HEK293 (cell line): ENCODE measurements around the gene PIGS.

ENCODE experiments used
- BCL6B ChIP-seq: fragments of 450-650 bp; formaldehyde crosslinking; IDR thresholded peaks from 2 replicates; pipeline ENCODE4 v1.5.1; 2017; ENCODE audit warnings: missing biosample characterization, missing genetic modification characterization
- FEZF1 ChIP-seq: fragments of 450-650 bp; formaldehyde crosslinking; IDR thresholded peaks from 2 replicates; pipeline ENCODE4 v1.5.1; 2016; ENCODE audit warnings: missing biosample characterization, missing genetic modification characterization
- GLIS2 ChIP-seq: fragments of 450-650 bp; formaldehyde crosslinking; IDR thresholded peaks from 2 replicates; pipeline ENCODE4 v1.5.1; 2016; ENCODE audit warnings: missing biosample characterization, missing genetic modification characterization
- KLF10 ChIP-seq: fragments of 450-650 bp; IDR thresholded peaks from 2 replicates; pipeline ENCODE4 v1.5.1; 2018; ENCODE audit warnings: missing biosample characterization, mild to moderate bottlenecking, missing genetic modification characterization
- KLF8 ChIP-seq: fragments of 450-650 bp; formaldehyde crosslinking; IDR thresholded peaks from 2 replicates; pipeline ENCODE4 v1.5.1; 2016; ENCODE audit warnings: missing biosample characterization, missing genetic modification characterization
- KLF9 ChIP-seq: fragments of 450-650 bp; formaldehyde crosslinking; IDR thresholded peaks from 2 replicates; pipeline ENCODE4 v1.5.1; 2016; ENCODE audit warnings: missing biosample characterization, missing genetic modification characterization, low read depth
- PATZ1 ChIP-seq: fragments of 450-650 bp; formaldehyde crosslinking; IDR thresholded peaks from 2 replicates; pipeline ENCODE4 v1.5.1; 2016; ENCODE audit warnings: missing biosample characterization, missing genetic modification characterization
- PRDM4 ChIP-seq: fragments of 450-650 bp; formaldehyde crosslinking; IDR thresholded peaks from 2 replicates; pipeline ENCODE4 v1.5.1; 2017; ENCODE audit warnings: missing biosample characterization, missing genetic modification characterization
- SP2 ChIP-seq: fragments of 450-650 bp; formaldehyde crosslinking; IDR thresholded peaks from 2 replicates; pipeline ENCODE4 v1.5.1; 2016; ENCODE audit warnings: missing biosample characterization, missing genetic modification characterization
- SP3 ChIP-seq: fragments of 450-650 bp; formaldehyde crosslinking; IDR thresholded peaks from 2 replicates; pipeline ENCODE4 v1.5.1; 2016; ENCODE audit warnings: missing biosample characterization, missing genetic modification characterization
- SP7 ChIP-seq: fragments of 450-650 bp; formaldehyde crosslinking; IDR thresholded peaks from 2 replicates; pipeline ENCODE4 v1.5.1; 2016; ENCODE audit warnings: missing biosample characterization, missing genetic modification characterization
- ZBTB11 ChIP-seq: fragments of 450-650 bp; formaldehyde crosslinking; conservative IDR thresholded peaks from 2 replicates; pipeline ENCODE4 v1.5.1; 2016; ENCODE audit warnings: low read depth, missing biosample characterization, missing genetic modification characterization
- ZBTB20 ChIP-seq: fragments of 450-650 bp; formaldehyde crosslinking; IDR thresholded peaks from 2 replicates; pipeline ENCODE4 v1.5.1; 2016; ENCODE audit warnings: missing biosample characterization, missing genetic modification characterization
- ZBTB6 ChIP-seq: fragments of 450-650 bp; formaldehyde crosslinking; IDR thresholded peaks from 2 replicates; pipeline ENCODE4 v1.5.1; 2017; ENCODE audit warnings: missing biosample characterization, missing genetic modification characterization
- ZNF174 ChIP-seq: fragments of 450-650 bp; formaldehyde crosslinking; IDR thresholded peaks from 2 replicates; pipeline ENCODE4 v1.5.0; 2017; ENCODE audit warnings: missing biosample characterization, mild to moderate bottlenecking, missing genetic modification characterization
- ZNF302 ChIP-seq: fragments of 450-650 bp; formaldehyde crosslinking; IDR thresholded peaks from 2 replicates; pipeline ENCODE4 v1.5.1; 2016; ENCODE audit warnings: missing biosample characterization, missing genetic modification characterization, low read depth
- ZNF449 ChIP-seq: fragments of 450-650 bp; formaldehyde crosslinking; IDR thresholded peaks from 2 replicates; pipeline ENCODE4 v1.5.1; 2017; ENCODE audit warnings: missing biosample characterization, mild to moderate bottlenecking, missing genetic modification characterization, moderate library complexity
- ZNF600 ChIP-seq: fragments of 450-650 bp; formaldehyde crosslinking; IDR thresholded peaks from 2 replicates; pipeline ENCODE4 v1.5.1; 2016; ENCODE audit warnings: missing biosample characterization, missing genetic modification characterization
- ZNF610 ChIP-seq: fragments of 450-650 bp; formaldehyde crosslinking; IDR thresholded peaks from 2 replicates; pipeline ENCODE4 v1.5.1; 2016; ENCODE audit warnings: missing biosample characterization, missing genetic modification characterization, borderline replicate concordance
- ZNF629 ChIP-seq: fragments of 450-650 bp; formaldehyde crosslinking; IDR thresholded peaks from 2 replicates; pipeline ENCODE4 v1.5.1; 2017; ENCODE audit warnings: missing biosample characterization, missing genetic modification characterization
- ZNF654 ChIP-seq: fragments of 450-650 bp; formaldehyde crosslinking; IDR thresholded peaks from 2 replicates; pipeline ENCODE4 v1.5.1; 2016; ENCODE audit warnings: low read depth, missing biosample characterization, missing genetic modification characterization
- ZNF76 ChIP-seq: fragments of 450-650 bp; formaldehyde crosslinking; IDR thresholded peaks from 2 replicates; pipeline ENCODE4; 2016; ENCODE audit warnings: low read depth, missing biosample characterization, missing genetic modification characterization, borderline replicate concordance
- ZSCAN5A ChIP-seq: fragments of 450-650 bp; formaldehyde crosslinking; IDR thresholded peaks from 2 replicates; pipeline ENCODE4 v1.5.1; 2016; ENCODE audit warnings: missing biosample characterization, missing genetic modification characterization

PIGS gene

GRCh38 chr17:28598799-28599310 is 27.5 kb upstream of the PIGS start, which contains the start of gene SPAG5 (continued):
- TF ChIP-seq KLF9 (tag by site-specific recombination) (peak; percentile 98), KLF8 (peak; percentile 77; the same call in 1 of the 2 replicates), BCL6B (tag by site-specific recombination) (no peak), KLF10 (tag by site-specific recombination) (peak; percentile 36; the same call in 1 of the 2 replicates), ZNF76 (peak; percentile 45; the same call in 1 of the 2 replicates), ZNF610 (0 out of 2 replicates have a peak, but pooled peaks have one; percentile 38), SP2 (peak; percentile 92), GLIS2 (tag by site-specific recombination) (peak; percentile 56; the same call in 1 of the 2 replicates), SP7 (tag by site-specific recombination) (peak; percentile 66; the same call in 1 of the 2 replicates), ZBTB6 (tag by site-specific recombination) (peak; percentile 5; the same call in 1 of the 2 replicates), ZNF174 (tag by site-specific recombination) (no peak), FEZF1 (tag by site-specific recombination) (no peak), SP3 (tag by site-specific recombination) (peak; percentile 96), PATZ1 (peak; percentile 65), ZSCAN5A (0 out of 2 replicates have a peak, but pooled peaks have one; percentile 5), ZNF302 (tag by site-specific recombination) (no peak), ZBTB11 (tag by site-specific recombination) (peak; percentile 23; the same call in 1 of the 2 replicates), ZNF629 (peak; percentile 8; the same call in 1 of the 2 replicates), ZNF600 (tag by site-specific recombination) (0 out of 2 replicates have a peak, but pooled peaks have one; percentile 37), ZBTB20 (peak; percentile 89), ZNF449 (tag by site-specific recombination) (peak; percentile 99), ZNF654 (tag by site-specific recombination) (no peak), PRDM4 (tag by site-specific recombination) (peak; percentile 7; the same call in 1 of the 2 replicates)
